ENCODE data around the gene ITIH1.

DNA sequence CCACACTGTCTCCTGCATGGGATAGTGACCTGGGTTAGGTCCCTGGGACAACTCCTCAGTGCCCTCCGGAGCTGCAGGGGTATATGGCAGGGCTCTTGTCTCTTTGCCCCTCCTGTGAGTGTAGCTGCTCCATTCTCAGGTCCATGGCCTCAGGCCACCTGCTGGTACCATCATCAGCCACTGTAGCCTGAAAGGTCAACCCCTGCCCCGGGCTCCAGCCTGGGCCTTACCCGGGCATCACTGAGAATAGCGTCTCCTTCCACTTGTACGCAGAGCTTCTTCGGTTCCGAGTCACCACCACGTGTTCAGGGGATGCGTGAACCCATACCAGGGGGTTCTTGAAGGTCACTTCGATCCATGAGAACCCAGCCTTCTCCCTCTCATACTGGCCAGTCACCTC, 39.3 kb downstream of the ITIH1 start:
- TF ChIP-seq POLR2AphosphoS5 (IDR thresholded peaks at IDR 0.05; ENCODE audit: control insufficient read depth, insufficient read depth, low read depth, low read length) (no peak), NBN (IDR thresholded peaks at IDR 0.05; ENCODE audit: low read depth) (no peak), SREBF2 (CRISPR knock-in tag; IDR thresholded peaks at IDR 0.05) (no peak), CCNT2 (IDR thresholded peaks at IDR 0.05; ENCODE audit: borderline replicate concordance, extremely low read depth, insufficient read length, low read depth, low read length) (no peak), HDAC3 (IDR thresholded peaks at IDR 0.05; ENCODE audit: borderline replicate concordance, partially characterized antibody) (no peak), ZBTB7A (IDR thresholded peaks at IDR 0.05; ENCODE audit: borderline replicate concordance, control insufficient read depth, low read depth, low read length) (no peak), CBX5 (IDR thresholded peaks at IDR 0.05; ENCODE audit: borderline replicate concordance, low read depth) (no peak)
- TF ChIP-seq, protein P1, sequence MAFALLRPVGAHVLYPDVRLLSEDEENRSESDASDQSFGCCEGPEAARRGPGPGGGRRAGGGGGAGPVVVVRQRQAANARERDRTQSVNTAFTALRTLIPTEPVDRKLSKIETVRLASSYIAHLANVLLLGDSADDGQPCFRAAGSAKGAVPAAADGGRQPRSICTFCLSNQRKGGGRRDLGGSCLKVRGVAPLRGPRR (CRISPR knock-in tag; IDR thresholded peaks at IDR 0.05): no peak
